UCSD-AML1 (cell line): ENCODE results near the gene DLG2.

Experiments
- DNase-seq: peaks from one replicate; lab custom pipeline; 2025; ENCODE audit not compliant: unreplicated experiment; lab: John Stamatoyannopoulos, UW

The DLG2 gene

DNA sequence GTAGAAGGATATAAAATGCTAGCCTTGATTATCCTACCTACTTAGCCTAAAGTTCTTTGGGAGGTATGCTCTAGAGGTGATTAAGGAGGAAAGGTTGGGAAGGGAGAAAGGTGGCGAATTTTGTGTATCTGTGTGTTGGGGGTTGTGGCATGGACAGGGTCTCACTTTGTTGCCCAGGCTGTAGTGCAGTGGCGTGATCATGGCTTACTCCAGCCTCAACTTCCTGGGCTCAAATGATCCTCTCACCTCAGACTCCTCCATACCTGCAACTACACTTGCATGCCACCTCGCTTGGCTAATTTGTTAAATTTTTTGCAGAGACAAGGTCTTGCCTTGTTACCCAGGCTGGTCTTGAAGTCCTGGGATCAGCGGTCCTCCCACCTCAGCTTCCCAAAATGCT is 1094.8 kb downstream of the DLG2 start:
- no peak for DNase-seq

GRCh38 chr11:84526250-84526649 is 1100.9 kb downstream of the DLG2 start:
- no peak for DNase-seq

DNA sequence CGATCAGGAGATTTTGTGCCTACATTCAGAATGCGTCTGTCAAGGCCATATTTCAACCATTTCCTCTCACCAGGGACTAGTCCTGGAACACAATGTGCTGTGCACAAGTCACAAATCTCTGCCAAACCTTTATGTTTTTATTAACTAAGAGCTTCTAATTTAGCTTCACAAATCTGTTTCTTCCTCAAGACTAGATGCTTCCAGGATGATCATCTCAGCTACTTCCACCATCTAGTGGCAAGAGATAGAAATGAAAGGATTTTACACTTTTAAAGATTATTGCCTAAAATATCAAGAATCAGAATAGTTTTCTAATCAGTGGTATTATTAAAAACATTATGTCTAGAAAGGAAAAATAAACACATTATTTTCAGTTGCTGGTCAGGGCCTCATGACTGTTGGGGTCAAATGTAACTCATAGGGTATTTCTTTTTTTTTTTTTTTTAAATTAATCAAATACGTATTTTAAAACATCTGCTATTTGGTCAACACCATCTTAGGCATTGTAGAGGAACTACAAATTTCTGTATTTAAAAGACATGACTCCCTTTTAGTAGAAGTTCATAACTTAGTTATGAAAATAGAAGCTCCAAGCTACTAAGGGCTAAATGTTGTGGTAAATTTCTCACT is 1102.6 kb downstream of the DLG2 start:
- no peak for DNase-seq

- no peak for DNase-seq
Measured at GRCh38 chr11:84522331-84522730, 1104.8 kb downstream of the DLG2 start.

- DNase-seq: no peak
Measured at GRCh38 chr11:84518631-84519183, 1108.4 kb downstream of the DLG2 start.

DNA sequence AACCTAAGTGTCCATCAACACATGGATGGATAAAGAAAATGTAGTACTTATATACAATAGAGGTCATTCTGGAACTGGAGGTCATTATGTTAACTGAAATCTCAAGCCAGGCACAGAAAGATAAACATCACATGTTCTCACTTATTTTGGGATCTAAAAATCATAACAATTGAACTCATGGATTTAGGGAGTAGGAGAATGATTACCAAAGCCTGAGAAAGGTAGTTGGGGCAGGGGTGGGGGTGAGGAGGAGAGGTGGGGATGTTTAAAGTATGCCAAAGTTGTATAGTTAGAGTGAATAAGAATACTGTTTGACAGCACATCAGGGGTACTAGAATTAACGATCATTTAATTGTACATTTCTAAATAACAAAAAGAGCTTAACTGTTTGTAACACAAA is 1112.7 kb downstream of the DLG2 start:
- DNase-seq: no peak

DNA sequence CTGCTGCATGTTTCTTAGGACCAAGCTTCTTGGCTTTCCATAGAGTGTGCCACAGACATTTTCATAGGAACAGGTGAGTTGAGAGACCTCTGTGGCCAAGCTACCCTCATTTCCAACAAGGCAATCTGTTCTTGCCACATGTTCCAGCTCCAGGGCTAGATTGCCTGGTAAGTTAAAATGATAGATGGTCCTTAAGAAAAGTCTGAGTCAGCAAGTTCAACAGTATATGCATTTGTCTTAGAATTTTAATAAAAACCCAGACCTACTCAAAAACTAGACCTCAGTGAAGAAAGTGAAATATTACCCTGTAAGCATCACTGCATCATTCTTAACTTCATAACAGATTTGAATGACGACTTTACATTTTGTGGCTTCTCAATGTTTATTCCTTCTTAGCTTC is 1123.6 kb downstream of the DLG2 start:
- DNase-seq: no peak

GRCh38 chr11:84501750-84502149 is 1125.4 kb downstream of the DLG2 start:
- DNase-seq: no peak

GRCh38 chr11:84497981-84498411 is 1129.1 kb downstream of the DLG2 start:
- no peak for DNase-seq

GRCh38 chr11:84497181-84497580 is 1130.0 kb downstream of the DLG2 start:
- DNase-seq: no peak

DNA sequence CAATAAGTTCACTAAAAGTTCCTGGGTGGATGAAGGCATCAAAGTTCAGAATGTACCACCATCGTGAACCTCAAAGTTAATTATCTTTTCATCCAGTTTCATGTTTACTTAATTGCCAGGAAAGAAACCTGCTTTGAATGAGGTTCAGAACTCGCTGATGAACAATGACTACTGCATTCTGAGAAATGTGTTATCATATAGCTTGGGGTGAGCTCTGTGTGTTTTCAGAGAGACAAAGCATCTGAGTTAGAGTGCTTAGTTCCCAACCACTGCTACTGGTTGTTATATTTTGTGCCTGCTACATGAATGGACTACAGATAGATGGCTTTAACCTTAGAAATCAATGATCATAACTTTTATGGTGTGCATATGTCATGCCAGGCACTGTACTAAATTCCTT is 1131.0 kb downstream of the DLG2 start:
- no peak for DNase-seq

GRCh38 chr11:84480131-84480530 is 1147.0 kb downstream of the DLG2 start:
- no peak for DNase-seq

DNA sequence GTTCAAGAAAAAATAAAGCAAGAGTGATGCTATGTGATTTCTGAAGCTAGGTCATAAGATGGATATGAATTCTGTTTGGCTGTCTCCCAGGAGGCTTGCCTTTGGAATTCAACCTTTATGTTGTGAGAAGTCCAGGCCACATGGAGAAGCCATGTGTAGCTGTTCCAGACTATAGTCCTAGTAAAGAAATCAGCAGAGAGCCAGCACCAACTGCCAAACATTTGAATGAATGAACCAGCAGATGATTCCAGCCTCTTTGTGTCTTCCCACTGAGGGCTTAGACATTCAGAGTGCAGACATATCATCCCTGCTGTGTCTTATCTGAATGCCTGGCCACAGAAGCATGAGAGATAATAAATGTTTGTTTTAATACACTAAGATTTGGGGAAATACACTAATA is 1150.6 kb downstream of the DLG2 start:
- no peak for DNase-seq

DNA sequence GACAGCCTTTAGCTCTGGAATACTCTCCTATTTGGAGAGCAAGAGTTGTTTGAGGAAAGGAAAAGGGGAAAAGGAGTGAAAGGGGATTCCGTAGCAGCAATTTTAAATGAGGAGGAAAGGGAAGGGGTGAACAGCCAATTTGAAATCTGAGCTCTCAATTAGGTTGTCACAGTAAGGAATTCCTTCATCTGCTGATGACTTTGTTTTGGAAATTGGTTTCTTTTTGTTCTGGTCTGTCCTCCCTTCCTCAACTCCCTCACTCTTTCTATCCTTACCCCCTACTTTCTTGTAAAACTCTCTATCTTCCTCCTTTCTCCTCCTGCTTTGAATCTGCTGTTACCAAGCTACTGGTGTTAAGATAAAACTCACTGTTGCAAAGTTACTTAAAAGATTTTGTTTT is 1155.6 kb downstream of the DLG2 start:
- no peak for DNase-seq

DNA sequence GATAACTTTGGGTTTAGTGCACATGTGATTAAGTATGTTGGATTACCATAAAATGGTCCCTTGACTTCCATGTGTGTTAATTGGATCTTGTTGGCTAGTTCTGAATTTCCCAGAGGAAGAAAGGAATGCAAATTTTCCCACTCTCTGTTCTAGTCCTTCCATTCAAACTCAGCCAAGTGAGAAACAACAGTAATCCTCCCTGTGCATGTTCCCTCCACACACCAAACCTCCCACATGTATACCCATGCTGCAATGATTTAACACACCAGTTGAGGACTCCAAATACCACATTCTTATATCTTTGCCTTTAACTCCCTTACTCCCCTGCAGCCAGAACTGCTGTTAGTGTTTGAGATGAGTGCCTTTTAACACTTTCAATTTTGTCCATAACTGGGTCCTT is 1158.9 kb downstream of the DLG2 start:
- DNase-seq: no peak

DNA sequence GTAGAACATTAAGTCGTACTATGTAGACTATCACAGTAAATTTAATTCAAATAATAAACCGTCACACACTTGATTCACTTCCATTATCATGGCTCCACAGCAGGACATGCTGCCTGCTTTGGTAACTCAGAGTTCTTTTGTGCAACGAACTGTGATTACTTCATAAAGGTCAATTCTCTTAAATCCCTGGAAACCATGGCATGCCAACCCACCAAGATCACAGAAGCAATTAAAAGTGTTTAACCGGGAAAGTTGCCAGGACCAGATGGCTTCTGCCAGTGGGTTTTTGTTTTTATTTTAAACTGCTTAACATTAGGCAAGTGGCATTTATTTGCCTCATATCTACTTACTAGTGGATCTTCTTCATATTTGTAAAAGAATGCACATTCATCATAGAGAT is 1162.1 kb downstream of the DLG2 start:
- no peak for DNase-seq

DNA sequence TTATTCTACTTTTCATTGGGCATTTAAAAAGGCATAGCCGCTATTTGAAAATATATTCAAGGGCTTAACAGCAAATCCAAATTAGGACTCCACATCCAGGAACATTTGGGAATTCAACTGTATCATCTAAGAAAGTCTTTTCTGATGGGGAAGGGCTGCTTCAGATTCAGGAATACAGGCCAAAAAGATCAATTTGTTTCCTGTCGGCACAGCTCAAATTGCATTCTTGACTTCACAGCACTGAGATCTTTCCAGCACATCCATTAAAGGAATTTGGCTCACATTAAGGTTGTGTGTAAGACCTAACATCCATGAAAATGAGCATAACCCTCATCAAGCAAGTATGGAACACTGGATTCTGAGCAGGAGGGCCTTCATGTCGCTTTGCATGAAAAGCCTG is 1171.5 kb downstream of the DLG2 start:
- DNase-seq: no peak

DNA sequence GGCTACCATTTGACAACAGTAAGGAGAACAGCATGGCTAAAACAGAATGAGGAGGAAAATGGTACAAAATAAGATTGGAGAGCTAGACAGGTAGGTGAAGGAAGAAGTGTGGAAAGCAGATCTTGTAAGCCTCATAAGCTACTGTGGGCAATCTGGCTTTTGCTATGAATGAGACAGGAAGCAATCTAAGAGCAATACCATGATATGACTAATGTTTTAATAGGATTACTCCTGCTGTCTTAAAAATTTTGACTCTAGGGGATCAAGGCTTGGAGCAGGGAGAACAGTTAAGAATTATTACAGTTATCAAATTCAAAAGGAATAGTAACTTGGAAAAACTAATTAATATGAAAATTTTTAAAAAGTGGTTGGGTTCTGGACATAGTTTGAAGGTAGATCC is 1174.9 kb downstream of the DLG2 start:
- DNase-seq: no peak

DNA sequence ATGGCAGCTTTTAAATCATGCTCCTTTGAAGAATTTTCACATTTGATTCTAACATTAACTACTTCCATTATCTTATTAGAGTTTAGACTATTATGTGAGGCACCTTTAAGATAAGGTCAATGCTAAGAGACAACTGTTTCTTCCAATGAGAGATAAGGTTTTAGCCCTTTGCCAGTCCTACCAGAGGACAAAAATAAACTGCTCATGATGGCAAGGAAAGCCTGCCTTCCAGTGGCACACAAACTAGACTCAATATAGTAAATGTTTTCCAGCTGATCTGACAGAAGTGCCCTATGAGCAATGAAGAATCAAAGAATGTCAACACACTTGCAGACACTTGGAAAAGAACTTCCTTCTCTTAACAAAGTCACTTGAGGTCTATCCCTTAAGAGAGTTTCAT is 1188.6 kb downstream of the DLG2 start:
- no peak for DNase-seq

DNA sequence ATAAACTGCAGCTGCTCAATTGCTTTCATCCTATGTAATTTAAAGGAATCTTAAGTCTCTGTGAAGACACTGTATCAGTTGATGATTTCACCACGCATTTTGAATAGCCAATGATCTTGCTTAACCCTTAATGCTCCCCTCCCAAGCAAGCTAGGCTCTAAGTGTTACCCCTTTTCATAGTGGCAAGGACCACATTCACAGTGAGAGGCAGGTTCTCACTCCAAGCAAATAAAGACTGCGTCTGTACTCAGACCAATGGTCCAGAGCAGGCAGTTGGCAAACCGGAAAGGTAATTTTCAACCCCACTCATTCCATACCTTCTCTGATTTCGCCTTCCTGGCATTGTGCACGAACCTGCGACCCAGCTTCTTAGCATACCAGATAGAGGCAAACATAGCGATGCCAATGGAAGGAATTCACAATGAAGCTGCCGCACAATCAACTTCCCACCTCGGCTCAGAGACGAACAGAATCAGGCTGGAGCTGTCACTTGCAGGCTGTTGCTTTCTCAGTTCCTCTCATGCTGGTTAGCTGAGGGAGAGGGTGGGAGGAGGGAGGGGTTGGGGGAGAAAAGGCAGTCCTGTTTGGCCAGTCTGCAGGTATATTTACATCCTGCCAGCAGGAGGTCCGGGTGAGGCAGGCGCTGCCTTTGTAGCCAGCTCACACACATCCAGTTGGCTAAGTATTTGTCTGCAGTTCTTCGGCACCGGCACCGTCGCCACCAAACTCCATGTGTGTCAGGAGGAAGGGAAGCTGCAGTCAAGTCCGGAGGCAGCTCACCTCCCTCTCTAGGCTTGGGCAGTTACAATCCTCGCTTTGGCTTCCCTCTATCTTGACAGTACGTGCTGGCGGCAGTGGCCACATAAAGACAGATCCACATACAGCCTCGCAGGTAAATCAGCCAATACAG is 1189.8 kb downstream of the DLG2 start:
- DNase-seq: no peak

DNA sequence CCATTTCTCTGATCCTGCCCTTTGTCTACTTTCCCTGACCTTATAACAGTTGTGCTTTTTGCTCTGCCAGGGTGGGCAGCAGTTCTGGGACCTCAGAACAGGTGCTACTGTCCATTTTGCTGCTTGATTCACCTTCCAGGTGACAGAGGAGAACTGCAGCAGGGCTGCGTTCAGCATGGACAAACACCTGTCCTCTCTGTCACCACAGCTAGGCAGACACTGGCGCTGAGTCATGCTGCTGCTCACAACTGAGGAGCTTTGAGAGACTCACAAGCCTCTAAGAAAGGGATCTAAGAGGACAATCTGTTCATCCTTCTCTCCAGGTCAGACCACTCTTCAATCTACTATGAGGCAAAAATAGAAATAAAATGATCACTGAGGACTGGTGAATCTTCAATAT is 1196.5 kb downstream of the DLG2 start:
- DNase-seq: no peak

DNA sequence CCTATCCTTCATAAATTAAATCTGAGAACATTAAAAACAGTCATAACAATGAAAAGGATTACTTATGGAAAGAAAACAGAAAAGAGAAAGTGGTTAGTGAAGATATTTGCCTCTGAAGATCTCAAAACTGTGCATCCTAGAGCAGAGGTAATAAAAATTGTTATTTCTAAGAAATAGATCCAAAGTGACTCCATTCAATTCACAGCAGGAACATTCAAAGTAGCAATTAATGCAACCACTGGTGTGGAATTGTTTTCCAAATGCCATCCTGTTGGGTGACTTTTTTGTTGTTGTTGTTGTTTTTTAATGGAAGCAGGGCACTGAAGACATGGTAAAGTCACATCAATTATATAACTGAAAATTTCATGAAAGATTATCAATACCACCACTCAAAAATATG is 1201.5 kb downstream of the DLG2 start:
- DNase-seq: no peak
